Measurements from ENCODE around the gene DEPDC5.

DEPDC5 gene

DNA sequence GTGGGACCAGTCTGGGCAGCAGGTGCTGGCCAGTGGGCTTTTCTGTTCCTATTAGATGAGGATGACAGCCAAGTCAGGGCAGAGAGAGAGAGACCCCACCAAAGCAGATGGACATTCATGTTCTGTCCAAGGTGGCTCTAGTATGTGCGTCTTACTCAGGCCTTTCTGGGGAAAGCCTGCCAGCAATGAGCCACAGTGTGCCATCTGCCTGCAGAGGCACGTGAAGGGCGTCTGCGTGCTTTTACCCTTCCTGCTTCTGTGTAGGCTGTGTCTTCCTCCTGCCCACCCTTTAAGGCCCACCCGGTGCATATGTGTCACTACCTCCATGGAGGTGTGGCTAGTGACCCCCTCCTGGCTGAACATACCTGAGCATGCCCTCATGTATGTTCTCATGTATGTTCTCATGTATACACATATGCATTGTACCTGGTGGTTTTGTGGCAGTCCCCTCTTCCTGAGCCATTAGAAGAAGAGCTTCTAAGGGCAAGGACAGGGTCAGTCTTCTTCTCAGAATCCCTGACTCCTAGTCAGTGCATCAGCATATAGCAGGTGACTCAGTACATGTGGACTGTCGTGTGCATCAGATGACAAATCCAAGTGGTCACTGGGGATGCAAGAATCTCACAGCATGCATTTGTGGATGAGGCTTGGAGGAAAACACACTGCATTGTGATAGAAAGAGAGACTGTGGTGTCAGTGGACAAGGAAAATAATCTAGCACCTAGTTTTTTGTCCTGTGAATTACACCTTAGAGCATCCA lies 100.1 kb downstream of the DEPDC5 start:
- DNase-seq: no peak

GRCh38 chr22:31857247-31857646 lies 103.4 kb downstream of the DEPDC5 start:
- no peak for DNase-seq

DNA sequence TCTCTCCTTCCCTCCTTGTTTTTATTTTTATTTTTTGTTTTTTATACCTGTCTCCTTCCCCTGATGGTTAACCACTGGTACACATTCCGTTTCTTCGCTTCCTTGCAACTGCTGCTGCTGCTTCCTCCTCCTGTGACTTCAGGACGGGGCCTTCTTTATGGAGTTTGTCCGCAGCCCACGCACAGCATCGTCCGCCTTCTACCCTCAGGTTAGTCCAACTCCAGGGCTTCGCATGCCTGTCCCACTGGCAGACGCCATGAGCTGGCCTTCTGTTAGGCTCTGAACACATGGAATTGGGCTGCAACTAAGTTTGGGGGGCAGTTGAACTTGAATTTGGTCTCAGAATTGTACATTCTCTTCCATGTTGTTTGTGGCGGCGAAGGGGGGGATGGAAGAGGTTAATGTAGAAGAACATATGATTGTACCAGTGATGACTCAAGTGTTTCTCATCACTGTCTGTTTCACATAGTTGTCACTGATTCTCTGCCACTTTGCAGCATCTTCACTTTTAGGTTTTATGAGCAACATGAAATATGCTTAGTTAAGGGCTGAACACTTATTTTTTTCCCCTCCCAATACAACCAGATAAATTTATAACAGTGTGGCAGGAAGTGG lies 107.5 kb downstream of the DEPDC5 start:
- no peak for DNase-seq

DNA sequence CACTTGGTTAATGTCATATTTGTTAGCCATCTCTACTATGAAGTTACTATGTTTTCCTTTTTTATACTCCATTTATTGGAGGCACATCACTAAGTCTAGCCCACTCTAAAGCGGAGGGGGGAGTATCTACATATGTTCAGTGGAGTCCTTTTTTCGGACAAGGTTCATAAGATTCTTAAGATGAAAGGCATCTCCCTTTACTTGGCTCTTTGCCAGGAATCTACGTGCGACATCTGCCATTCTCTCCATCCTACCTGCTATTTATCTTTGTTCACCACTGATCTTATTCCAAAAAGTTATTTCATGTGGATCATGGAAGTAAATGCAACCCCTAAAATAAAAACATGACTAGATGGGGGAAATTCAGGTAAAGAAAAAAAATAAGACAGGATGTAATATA lies 113.1 kb downstream of the DEPDC5 start:
- DNase-seq: no peak

DNA sequence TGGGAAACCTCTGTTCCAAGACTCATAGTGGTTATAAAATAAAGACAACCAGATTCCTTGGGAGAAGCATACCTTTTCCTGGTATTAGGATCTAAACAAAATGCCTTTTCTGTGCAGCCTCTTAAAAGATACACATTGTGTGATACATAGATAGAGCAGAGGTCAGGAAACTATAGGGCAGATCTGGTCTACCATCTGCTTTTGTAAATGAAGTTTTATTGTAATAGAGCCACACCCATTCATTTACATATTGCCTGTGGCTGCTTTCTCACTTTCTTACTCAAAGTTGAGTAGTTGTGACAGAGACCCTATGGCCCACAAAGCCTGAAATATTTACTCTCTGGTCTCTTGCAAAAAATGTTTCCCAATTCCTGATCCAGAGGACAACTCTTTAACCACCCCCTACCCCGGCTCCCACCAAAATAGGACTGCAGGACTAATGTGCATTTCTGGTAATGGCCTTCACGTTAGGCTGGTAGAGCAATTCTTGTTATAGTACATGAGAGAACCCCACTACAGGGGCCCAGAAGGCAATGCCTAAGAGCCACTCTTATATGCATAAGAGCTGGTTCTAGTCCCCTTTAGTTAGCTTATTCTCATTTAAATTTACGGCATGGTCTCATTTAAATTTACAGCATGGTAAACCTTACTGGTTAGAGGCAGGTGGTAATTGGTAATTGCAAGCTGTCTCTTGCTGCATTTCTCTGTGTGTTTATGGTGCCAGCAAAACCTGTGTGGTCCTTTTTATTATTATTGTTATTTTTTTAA lies 113.8 kb downstream of the DEPDC5 start:
- DNase-seq: no peak

DNA sequence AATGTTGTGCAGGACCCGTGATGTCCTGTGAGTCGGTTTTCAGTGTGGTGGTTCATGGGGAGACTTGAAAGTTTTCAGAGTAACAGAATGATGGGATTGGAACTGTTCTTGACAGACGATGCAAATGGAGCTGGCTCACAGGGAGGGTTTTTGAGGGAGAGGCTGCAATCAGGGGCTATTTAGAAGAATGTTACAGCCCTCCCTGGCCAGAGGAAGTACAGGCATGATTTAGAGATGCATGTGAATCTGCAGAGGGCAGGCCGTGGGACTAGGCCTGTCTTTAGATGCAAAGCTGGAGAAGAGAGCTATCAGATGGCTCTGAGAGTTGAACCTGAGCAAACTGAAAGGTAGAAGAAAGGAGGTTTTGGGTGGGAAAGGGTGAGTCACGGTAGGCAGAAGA lies 115.9 kb downstream of the DEPDC5 start:
- DNase-seq: no peak

GRCh38 chr22:31870890-31871289 lies 117.1 kb downstream of the DEPDC5 start:
- no peak for DNase-seq

DNA sequence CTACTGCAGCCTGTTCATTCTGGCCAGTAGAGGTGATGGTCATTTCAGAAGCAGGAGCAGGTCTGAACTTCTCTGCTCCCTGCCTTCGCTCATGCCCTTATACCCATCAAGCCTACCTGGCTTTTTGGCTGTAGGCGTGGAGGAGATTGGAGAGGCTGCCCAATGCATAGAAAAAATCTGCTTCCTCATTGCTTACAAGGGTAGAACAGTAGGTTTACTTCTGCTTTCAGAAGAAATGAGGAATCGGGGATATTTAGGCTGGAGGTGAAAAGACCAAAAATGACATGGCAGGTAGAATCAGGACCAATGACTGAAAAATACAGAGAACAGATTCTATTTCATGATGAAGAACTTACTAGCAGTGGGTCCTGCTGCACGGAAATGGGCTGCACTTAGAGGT lies 117.7 kb downstream of the DEPDC5 start:
- no peak for DNase-seq

DNA sequence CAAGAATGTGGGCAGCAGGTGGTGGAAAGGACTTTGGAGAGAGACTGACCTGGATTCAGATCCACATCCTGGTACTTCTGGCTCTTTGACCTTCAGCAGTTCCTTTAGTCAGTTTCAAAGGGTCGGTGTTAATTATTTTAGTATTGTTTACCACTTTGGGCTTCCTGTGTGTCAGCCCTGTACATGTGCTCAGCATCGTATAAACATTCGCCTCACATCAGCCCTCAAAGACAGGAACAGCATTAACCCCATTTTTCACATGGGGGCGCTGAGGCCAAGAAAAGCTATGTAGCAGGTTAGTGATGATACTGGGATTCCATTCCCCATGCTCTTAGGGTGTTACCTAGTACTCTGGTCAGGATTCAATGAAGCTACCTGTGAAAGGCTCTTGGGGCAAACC lies 118.4 kb downstream of the DEPDC5 start:
- no peak for DNase-seq

DNA sequence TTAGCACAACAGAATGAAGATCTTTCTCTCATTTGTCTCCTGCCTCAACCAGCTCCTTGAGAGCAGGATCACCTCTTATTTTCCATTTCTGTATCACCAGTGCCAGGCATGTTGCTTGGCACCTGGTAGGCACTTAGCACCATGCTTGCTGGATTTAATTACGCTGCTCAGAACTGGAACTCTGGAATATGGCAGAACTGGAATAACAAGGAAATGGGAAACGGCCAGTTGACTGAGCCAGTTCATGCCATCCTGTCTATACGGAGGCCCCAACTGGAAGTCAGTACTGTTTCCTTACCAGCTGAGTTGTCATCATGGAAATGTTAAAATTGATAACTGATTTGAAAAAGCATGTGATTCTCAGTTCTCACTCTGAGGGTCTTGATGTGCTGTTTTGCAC lies 121.0 kb downstream of the DEPDC5 start:
- no peak for DNase-seq

DNA sequence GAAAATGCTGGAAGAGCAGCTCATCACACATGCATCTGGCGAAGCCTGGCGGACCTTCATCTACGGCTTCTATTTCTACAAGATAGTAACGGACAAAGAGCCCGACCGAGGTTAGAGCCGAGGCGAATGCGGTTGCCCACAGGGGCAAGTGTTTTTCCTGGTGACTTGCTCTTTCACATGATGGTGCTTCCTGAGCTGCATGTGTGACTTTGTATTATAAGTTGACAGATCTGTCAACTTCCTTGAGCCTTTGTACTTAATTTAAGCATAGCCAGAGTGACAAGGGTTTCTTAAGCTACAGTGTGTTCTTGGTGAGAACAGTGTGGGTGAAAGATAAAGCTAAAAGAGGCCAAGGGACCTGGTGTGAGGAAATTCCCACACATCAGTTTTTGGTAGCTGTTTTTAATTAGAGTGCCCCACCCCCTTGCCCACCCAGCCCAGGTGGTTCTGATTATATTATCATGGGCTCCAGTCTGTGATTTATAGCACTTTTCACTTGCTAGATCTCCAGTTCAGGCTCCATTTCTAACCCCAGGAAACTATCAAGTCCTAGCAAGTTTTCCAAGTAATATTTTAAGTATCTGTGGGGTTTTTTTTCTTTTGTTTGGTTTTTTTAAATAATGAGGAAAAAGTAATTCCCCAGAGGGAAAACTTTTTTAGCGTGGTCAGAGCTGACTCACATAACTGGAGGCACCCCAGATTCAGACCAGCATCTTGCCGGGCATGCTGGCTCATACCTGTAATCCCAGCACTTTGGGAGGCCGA lies 122.5 kb downstream of the DEPDC5 start:
- no peak for DNase-seq

- DNase-seq: no peak
Measured at GRCh38 chr22:31879585-31879984, 125.8 kb downstream of the DEPDC5 start.

DNA sequence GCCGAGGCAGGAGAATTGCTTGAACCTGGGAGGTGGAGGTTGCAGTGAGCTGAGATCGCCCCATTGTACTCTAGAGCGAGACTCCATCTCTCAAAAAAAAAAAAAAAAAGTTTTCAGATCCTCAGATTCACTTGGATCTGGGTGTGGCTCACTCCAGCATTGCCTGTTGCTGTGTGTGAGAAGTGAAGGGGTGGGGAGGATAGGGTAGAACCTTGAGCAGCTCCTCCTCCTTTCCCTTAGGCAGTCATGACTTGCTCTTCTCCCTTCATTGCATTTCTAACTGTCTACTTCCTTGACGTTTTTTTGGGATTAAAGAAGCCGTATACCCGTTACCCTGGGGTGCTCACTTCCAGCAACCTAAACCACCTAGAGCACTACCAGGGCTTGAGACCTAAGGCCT lies 127.4 kb downstream of the DEPDC5 start:
- no peak for DNase-seq

DNA sequence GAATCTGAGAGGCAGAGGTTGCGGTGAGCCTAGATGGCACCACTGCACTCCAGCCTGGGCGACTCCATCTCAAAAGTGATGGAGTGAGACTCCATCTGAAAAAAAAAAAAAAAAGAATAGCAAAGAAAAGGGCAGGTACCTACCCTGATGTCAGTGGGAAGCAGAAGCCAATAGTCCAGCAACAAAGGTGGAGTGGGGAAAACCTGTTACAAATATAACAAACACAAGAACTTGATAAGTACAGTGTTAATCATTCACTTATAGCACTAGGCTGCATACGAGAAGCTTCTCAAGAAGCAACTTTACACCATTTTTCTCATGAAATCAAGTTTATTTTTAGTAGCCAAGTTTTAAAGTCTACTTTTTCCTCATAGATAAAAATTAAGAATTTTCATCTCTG lies 128.0 kb downstream of the DEPDC5 start:
- DNase-seq: no peak

DNA sequence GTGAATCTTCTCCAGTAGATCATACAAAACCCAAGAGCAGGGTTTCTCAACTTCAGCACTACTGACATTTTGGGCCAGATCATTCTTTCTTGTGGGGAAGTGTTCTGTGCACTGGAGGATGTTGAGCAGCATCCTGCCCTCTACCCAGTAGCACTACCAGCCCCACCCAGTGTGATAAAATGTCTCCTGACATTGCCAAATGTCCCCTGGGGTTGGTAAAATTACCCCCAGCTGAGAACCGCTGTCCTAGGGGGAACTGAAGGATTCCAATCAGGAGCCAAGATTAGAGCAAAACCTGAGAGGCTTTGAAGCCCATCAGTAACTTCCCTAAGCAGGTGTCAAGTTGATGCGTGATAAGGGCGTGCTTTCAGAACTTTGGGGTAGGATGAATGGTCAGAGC lies 129.2 kb downstream of the DEPDC5 start:
- no peak for DNase-seq

DNA sequence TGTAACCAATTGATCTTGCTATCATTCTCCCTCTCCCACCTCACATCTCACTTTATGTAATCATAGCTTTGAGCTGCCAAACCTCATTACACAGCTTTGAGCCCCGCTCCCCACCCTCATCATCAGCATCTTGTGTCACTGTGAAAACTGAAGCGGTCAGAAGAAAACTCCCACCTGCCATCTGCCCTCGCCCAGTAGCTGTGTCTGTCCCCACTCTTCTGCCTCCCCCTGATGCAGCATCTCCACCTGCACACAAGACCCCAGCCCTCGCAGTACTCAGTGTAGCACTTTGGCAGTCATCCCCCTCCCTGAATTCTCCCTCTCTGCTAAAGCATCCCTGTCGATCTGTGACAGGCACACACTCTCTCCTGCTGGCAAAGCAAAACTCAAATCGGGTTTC lies 130.2 kb downstream of the DEPDC5 start:
- no peak for DNase-seq

DNA sequence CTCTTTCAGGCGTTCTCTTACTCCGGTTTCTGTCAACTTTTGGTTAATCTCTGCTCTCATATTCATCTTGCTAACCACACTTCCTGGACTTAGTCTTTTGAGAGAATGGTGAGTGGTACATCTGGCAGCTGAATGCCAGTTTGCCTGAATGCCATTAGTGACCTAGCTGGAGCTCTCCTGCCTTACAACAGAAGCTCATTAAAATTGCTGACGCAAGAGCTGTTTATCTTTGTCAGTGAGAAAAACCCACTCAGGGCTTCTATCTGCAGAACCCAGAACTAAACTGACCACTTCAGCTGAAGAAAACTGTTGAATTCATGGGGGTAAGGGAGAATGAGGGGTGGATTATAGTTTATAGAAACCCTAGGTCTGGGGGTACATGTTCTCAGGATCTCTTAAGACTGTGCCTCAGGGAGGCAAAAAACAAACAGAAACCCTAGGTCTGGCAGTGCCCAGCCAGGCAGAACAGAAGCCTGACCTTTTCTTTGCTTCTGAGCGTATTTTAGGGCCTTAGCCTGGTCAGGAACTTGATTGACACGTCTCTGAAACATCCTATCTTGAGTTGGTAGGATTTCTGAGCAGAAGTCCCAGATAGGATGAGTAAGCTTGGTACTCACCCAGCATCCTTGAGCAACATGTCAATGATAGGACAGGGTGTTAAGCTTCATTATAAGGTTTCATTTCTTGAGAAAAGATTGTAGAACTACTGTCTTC lies 137.7 kb downstream of the DEPDC5 start:
- no peak for DNase-seq

DNA sequence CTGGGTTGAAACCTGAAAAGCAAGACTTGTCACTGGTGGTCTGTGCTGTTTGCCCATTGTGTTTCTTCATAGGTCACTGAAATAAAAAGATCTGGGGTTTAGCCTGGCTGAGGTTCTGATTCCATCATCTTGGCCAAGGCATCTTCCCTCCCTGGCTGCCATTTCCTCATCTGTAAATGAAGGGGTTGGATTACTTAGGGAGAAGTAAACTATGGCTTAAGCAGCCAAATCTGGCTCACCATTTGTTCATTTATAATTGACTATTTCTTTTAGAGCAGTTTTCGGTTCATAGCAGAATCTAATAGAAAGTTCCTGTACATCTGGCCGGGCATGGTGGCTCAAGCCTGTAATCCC lies 138.2 kb downstream of the DEPDC5 start:
- no peak for DNase-seq

DNA sequence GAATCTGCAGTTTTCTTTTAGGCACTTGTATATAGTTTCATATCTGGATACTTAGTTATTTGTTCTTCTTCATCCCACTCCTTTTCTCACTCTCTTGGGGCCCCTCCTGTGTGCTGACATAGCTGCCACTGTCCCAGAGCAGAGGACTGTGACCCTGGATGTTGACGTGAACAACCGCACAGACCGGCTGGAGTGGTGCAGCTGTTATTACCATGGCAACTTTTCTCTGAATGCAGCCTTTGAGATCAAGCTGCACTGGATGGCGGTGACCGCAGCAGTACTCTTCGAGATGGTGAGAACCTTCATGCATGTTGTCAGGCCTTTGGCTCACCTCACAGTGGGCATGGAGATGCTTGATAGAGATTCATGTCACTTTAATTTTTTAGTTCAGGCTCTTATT lies 139.6 kb downstream of the DEPDC5 start:
- DNase-seq: no peak

GRCh38 chr22:31895411-31896123 lies 141.7 kb downstream of the DEPDC5 start:
- no peak for DNase-seq

DNA sequence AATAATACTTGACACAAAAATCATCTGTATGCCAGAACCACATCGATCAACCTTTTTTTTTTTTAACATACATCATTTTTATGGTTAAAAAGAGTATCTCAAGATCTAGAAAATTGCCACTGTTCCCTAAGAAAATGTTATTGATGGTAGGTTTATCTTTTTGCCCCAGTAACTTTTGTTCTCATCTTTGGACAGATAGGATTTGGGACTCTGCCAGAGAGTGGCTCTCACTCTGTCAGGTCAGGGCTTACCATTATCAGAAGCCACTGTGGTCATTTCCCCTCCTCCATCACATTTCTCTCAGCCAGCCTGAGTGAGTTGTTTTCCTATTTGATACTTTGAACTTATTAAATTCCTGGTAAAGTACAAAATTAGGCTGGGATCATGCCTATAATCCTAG lies 142.7 kb downstream of the DEPDC5 start:
- no peak for DNase-seq

Data from cortex of kidney (tissue), 1 donor.